Measurements from ENCODE around the gene CRELD2.

CRELD2 gene

DNA sequence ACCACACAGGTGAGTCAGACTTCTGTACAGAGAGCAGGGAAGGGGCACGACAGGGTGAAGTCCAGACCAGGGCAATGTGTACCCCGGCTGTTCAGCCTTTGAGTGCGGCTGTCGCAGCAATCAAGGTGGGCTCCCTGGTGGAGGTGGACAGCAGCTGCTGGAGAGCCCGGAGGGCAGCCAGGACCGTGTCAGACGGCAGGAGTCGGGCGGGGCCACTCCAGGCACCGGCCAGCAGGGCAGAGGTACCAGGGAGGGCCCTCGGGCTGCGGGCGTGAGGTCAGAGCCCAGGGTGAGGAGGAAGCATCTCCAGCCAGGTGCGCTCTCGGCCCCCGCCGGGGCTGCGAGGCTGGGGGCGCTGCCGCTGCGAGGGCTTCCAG is 41.3 kb downstream of the CRELD2 start:
- DNase-seq, result no peak

GRCh38 chr22:49960159-49961004 is 41.9 kb downstream of the CRELD2 start, which contains the start of gene PIM3:
PIM3 (plus strand) TSS chr22:49960772; CDS start chr22:49960948, 176 bp downstream.
- peak; percentile 98 to 99 (median 99) for DNase-seq

- peak; percentile 44 to 70 (median 59) for DNase-seq
Observed at GRCh38 chr22:49961005-49961600, 42.7 kb downstream of the CRELD2 start.

- peak in 1 of 3 donors; percentile 37 for DNase-seq
Observed at GRCh38 chr22:49961601-49962011, 43.2 kb downstream of the CRELD2 start.

DNA sequence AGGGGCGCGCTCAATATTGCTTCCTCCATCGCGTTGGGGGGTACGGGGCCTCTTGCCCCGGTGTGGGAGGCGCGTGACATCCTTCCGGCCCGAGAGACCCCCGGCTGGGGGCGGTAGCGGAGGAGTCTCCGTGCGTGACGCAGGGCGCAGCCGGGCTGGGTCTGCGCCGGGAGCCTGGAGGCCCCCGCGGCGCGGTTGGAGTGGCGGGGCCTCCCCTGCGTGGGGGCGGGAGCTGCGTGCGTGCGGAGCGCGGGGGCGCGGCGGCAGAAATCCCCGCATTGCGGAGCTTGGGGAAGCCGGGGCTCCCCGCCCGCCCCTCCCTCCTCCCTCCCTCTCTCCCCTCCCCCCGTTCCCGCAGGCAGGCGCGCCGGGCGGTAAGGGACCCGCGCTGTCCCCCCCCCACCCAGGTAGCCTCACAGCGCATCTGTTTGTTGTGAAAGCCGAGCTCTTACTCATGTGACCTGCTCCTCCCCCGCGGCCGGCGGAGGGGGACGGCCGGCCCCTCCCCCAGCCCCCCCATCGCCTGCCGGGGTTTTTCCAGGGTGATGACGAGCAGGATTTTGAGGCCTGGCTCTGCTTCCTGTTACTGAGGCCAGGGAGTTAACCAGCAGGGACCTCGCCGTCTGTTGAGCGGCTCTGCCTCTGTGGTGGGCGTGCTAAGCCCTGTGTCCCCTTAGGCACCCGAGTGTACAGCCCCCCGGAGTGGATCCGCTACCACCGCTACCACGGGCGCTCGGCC is 43.7 kb downstream of the CRELD2 start:
- peak; percentile 95 to 98 (median 96) for DNase-seq

GRCh38 chr22:49962751-49963646 is 44.6 kb downstream of the CRELD2 start:
- DNase-seq, result no peak

- DNase-seq, result no peak
Observed at GRCh38 chr22:49963647-49964026, 45.2 kb downstream of the CRELD2 start.

DNA sequence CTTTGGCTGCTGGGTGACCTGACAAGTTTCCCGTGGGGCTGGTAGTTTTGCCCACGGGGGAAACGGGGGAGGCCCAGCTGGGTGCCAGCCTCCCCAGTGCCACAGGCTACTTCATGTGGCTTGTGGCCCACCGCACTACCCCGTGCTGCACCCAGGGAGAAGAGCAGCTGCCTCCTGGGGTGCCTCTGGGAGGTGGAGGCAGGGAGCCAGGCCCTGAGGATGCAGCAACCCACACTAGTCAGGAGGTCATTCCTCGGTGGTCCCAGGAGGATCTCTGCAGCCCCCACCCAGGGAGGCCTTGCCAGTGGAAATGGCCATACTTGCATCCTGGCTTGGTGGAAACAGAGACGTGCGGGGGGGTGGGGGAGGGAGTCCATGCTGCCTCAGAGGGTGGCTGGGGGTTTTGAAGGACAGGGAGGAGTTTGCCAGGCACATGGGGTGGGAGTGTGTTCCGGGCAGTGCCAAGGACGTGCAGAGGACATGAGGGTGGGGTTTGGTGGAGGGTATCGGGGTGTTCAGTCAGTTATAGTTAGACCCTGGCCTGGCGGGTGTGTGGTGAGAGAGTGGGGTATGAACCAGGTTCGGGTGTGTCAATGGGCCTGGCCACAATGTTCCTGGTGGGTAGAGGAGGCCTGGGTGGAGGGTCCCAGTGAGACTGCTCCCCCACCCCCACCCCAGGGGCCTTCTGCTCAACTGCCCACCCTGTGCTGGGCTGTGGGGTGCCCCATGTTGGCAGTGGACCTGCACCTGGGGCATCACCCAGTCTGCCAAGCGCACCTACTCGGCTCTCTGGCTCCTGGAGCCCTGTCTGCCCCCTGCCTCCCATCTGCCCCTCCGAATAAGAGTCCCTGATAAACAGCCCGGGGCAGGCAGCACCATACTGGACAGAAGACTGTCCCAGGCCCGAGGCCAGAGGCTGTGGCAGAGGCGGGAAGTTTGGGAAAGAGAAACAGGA is 46.0 kb downstream of the CRELD2 start:
- DNase-seq, result no peak

DNA sequence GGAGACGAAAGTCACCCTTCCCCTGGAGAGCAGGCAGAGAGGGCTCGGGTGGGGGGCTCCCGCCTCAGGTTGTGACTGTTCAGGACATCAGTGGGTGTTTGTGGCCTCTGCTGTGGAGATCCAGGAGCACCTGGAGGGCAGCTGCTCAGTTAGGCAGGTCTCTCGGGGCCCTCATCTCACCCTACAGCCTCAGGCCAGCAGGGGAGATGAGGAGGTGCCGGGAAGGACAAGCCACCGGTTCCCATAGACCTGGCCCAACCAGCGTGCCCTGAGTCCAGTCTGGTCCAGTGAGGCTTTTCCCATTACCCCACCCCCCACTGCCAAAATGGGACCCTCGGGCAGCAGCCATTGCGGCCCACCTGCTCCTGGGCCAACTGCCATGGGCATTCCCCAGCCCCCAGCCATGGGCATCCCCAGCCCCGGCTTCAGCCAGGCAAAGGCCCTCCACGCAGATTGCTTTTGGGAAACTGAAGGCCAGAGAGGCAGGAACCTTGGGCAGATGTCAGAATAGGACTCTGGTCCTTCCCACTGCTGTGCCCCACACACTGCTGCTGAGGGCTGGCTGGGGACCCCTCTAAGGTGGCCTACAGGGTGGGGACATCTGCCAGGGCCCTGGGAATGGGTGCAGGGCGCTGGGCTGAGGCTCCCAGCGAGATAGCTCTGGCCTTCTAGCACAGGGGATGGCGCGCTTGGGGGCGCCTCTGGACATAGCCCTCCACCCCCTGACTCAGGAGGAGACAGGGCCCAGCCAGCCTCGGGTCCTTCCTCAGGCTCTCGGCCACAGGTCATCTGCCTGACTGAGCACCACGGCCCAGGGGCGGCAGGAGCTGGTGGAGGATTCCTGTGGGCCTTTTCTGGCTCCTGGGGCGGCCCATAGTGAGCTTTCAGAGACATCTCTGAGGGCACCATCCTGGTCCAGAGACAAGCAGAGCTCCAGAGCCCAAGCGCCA is 46.9 kb downstream of the CRELD2 start:
- DNase-seq, result no peak

GRCh38 chr22:49966041-49966773 is 47.8 kb downstream of the CRELD2 start:
- peak in 1 of 3 donors; percentile 34 for DNase-seq

GRCh38 chr22:49966774-49967705 is 48.6 kb downstream of the CRELD2 start:
- peak; percentile 88 to 95 (median 92) for DNase-seq

DNA sequence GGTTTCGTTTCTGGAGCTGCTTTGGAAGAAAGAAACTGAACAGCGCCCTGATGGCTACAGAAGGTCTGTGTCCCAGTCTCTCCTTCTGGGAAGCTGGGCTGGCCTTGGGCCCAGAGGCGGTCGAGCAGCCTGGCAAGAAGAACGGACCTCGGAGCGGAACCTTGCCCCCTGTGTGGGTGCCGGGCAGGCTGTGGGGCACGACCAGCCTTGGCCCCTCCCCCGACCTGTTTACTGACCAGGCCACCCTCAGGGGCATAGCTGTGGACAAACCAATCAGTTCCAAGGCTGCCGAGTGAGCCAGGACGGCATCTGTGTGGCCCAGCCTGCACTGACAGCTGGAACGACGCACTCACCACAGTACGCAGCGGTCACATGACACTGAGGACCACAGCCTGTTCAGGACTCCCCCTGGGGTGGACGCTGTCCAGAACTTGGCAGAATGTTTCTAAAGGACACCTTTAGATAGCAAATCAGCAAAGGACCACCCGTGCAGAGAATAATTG is 49.3 kb downstream of the CRELD2 start:
- no peak for DNase-seq

DNA sequence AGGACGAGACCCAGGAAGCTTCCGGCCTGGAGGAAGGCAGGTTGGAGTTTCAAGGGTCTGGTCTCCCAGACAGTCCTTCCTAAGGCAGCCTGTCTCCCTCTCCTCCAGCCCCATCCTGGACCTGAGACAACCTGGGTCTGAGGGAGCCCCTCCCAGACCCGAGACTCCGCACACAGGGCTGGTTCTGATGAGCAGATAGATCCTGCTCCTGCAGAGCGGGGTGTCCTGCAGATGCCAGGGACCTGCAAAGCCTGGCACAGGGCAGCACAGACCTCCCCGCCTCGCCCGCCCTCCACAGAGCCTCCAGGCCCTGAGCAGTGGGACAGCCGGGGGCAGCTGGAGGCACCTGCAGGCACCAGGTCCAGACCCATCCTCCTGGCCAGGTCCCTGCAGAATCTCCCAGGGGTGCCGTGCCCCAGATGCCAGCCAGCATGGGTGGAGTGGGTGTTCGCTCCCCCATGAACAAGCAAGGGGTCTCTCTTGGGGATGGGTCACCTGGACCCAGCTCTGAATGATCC is 49.9 kb downstream of the CRELD2 start:
- no peak for DNase-seq

DNA sequence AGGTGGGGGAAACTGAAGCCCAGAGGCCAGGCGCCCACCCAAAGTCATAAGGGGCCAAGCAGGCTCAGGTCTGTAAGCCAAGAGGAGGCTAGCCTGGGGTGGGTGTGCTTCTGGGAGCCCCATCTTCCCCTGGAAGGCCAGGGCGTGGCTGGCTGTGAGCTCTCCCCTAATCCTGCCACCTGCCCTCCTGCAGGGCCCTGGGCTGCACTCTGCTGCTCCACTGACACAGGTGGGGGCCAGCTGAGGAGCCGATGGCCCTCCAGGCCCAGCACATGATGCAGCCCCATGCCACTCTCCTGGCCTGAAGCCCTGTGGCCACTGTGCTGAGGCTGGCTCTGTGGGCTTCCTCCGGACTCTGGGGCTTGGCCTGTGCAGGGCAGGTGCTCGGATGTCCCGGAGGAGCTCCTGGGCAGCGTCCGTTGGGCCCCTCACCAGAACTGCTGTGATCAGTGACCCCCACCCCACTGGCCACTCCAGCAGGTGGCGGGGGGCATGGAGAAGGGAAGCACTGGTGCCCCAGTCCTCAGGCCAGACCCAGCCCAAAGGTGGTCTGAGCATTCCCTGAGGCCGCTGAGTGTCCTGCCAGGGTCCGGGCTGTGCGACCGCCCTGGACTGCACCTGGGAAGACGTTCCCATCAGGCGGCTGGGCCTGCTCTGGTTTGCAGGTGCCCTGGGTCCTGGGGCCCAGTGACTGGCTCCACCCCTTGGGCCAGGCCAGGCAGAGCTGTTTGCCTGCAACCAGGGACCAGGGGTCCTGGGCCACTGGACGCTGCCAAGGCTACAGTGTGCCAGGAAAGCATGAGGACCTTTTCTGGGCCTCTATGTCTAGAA is 50.6 kb downstream of the CRELD2 start:
- peak in 1 of 3 donors; percentile 18 for DNase-seq

GRCh38 chr22:49969751-49970527 is 51.5 kb downstream of the CRELD2 start:
- DNase-seq, result peak in 1 of 3 donors; percentile 42
